ENCODE measurements around the gene ZNF804A. TPM values are rescaled to one million over a fixed set of nuclear protein-coding genes. Genes with fewer than 3 reads are reported as not detected.

Gene ZNF804A
- total and polyA plus RNA-seq, 8 donors, result 0.03 to 3.7 (median 0.33) TPM; not detected in 2

- Histone ChIP-seq H3K36me3 (no peaks in the 10 kb centered on the region), H3K4me1 (no peaks in the 10 kb centered on the region), H3K27ac (no peak overlapping the region), H3K9me3 (no peaks in the 10 kb centered on the region), H3K4me3 (no peak overlapping the region), H3K27me3 (no peaks in the 10 kb centered on the region)
- DNase-seq, result peak in 1 of 2 donors; percentile 38
- intact Hi-C loops (cut with DNase I; ENCODE audit: low total_unique reads), result no loop called here
- TF ChIP-seq EP300 (IDR thresholded peaks at IDR 0.05), result no peak
- no peak for TF ChIP-seq POLR2AphosphoS5 (IDR thresholded peaks at IDR 0.05)
- TF ChIP-seq CTCF (IDR thresholded peaks at IDR 0.05), result no peak
- TF ChIP-seq POLR2A (IDR thresholded peaks at IDR 0.05), result no peak
Measured at GRCh38 chr2:184834699-184835397, 236.5 kb downstream of the ZNF804A start.

- DNase-seq, result no peak
Measured at GRCh38 chr2:184835398-184835715, 237.0 kb downstream of the ZNF804A start.

GRCh38 chr2:184847331-184847730, 249.0 kb downstream of the ZNF804A start:
- no peak for DNase-seq
- intact Hi-C loops (cut with DNase I; ENCODE audit: low total_unique reads), result no loop called here
- 37 to 44% (median 43%) methylated on average over 2 of the region's 2 CpGs for WGBS, 5 donors
- H3K27me3 ChIP-seq, result no peaks in the 10 kb centered on the region
- H3K9me3 ChIP-seq, result no peaks in the 10 kb centered on the region
- no peak overlapping the region for H3K27ac ChIP-seq
- no peak overlapping the region for H3K4me3 ChIP-seq
- no peaks in the 10 kb centered on the region for H3K36me3 ChIP-seq
- no peak for TF ChIP-seq CTCF (IDR thresholded peaks at IDR 0.05)
- TF ChIP-seq POLR2A (IDR thresholded peaks at IDR 0.05), result no peak
- TF ChIP-seq EP300 (IDR thresholded peaks at IDR 0.05), result no peak
- no peak for TF ChIP-seq POLR2AphosphoS5 (IDR thresholded peaks at IDR 0.05)
- no peaks in the 10 kb centered on the region for H3K4me1 ChIP-seq

More at GRCh38 chr2:184835398-184835715, 237.0 kb downstream of the ZNF804A start:
- TF ChIP-seq POLR2A (IDR thresholded peaks at IDR 0.05) (no peak), EP300 (IDR thresholded peaks at IDR 0.05) (no peak), POLR2AphosphoS5 (IDR thresholded peaks at IDR 0.05) (no peak), CTCF (IDR thresholded peaks at IDR 0.05) (no peak)
- H3K27ac ChIP-seq, result no peak overlapping the region
- H3K27me3 ChIP-seq, result no peaks in the 10 kb centered on the region
- no peak overlapping the region for H3K4me3 ChIP-seq
- intact Hi-C loops (cut with DNase I; ENCODE audit: low total_unique reads), result no loop called here
- H3K36me3 ChIP-seq, result no peaks in the 10 kb centered on the region
- no peaks in the 10 kb centered on the region for H3K4me1 ChIP-seq
- H3K9me3 ChIP-seq, result no peaks in the 10 kb centered on the region

- Histone ChIP-seq H3K9me3 (no peaks in the 10 kb centered on the region), H3K27me3 (no peaks in the 10 kb centered on the region), H3K27ac (no peak overlapping the region), H3K4me1 (no peaks in the 10 kb centered on the region), H3K4me3 (no peak overlapping the region), H3K36me3 (no peaks in the 10 kb centered on the region)
- DNase-seq, result no peak
- intact Hi-C loops (cut with DNase I; ENCODE audit: low total_unique reads), result no loop called here
- TF ChIP-seq POLR2AphosphoS5 (IDR thresholded peaks at IDR 0.05) (no peak), CTCF (IDR thresholded peaks at IDR 0.05) (no peak), EP300 (IDR thresholded peaks at IDR 0.05) (no peak), POLR2A (IDR thresholded peaks at IDR 0.05) (no peak)
Measured at GRCh38 chr2:184849516-184849915, 251.2 kb downstream of the ZNF804A start.
